ENCODE results near the gene CAPN5. TPM values are rescaled to one million over a fixed set of nuclear protein-coding genes. Genes with fewer than 3 reads are reported as not detected.

CAPN5 gene
- total and polyA plus RNA-seq, 2 of the 8 experiments (the other 6 are each of a cell fraction or from before 2014, with no cell fraction given) = 21.5 to 22.4 TPM

GRCh38 chr11:77120571-77120970, 53.8 kb downstream of the CAPN5 start:
- no peak overlapping the region for H4K91ac ChIP-seq (replicated peaks; ENCODE audit: insufficient read length, low read length)
- no peak for FAIRE-seq
- no peak overlapping the region for H2BK20ac ChIP-seq (ENCODE audit: low read length)
- no peak overlapping the region for H2BK12ac ChIP-seq (ENCODE audit: low read depth, low read length)
- no peak overlapping the region for H3K4me3 ChIP-seq (ENCODE audit: extremely low read depth in 1 of 4, insufficient read depth in 2 of 4, low read depth in 3 of 4, low read length in 4 of 4)
- H3K27me3 ChIP-seq (replicated peaks in 1 of 4; ENCODE audit: control insufficient read depth in 3 of 4, extremely low read depth in 1 of 4, insufficient read depth in 3 of 4, low read length in 3 of 4) = no peaks in the 10 kb centered on the region
- ChIA-PET CTCF (ENCODE audit: partially characterized antibody) (interaction anchor here (0.7 to 13.9 kb wide), 6 partner anchors 5 to 68 kb away, joined by 3 to 170 read pairs (median 98); partner anchors contain the start of genes MYO7A and OMP), POLR2A (ENCODE audit: partially characterized antibody) (no interaction called here)
- no peak overlapping the region for H2AK5ac ChIP-seq (ENCODE audit: low read depth, low read length)
- no peak overlapping the region for H2BK15ac ChIP-seq (ENCODE audit: low read length)
- H2BK5ac ChIP-seq (ENCODE audit: low read depth, low read length) = no peak overlapping the region
- DNase-seq (ENCODE audit: low read depth in 1 of 2, low spot score in 2 of 2) = no peak
- no peaks in the 10 kb centered on the region for H3K79me1 ChIP-seq (ENCODE audit: low read depth, low read length)
- no peak overlapping the region for H3K27ac ChIP-seq (ENCODE audit: low read depth, low read length)
- no peak overlapping the region for H3K23ac ChIP-seq (ENCODE audit: insufficient read length)
- H4K8ac ChIP-seq (ENCODE audit: extremely low read depth, insufficient read depth, low read length) = no peak overlapping the region
- no peaks in the 10 kb centered on the region for H3K79me2 ChIP-seq (ENCODE audit: control insufficient read depth in 1 of 2, insufficient read depth in 2 of 2, low read length in 2 of 2)
- no peak overlapping the region for H4K5ac ChIP-seq (ENCODE audit: insufficient read length, low read depth, low read length)
- no peaks in the 10 kb centered on the region for H4K20me1 ChIP-seq (replicated peaks in 1 of 2; ENCODE audit: control insufficient read depth in 1 of 2, insufficient read depth in 2 of 2, low read length in 2 of 2)
- no peak overlapping the region for H3K4me2 ChIP-seq (ENCODE audit: insufficient read depth in 1 of 2, low read depth in 2 of 2, low read length in 2 of 2)
- H3K4ac ChIP-seq (replicated peaks; ENCODE audit: insufficient read length, low read depth, low read length) = no peak overlapping the region
- H3K14ac ChIP-seq (ENCODE audit: insufficient read length) = no peak overlapping the region
- H3K36me3 ChIP-seq (ENCODE audit: control insufficient read depth in 2 of 4, insufficient read depth in 4 of 4, low read length in 3 of 4) = no peaks in the 10 kb centered on the region; a peak in 1 of 8 replicates
- H3K23me2 ChIP-seq (ENCODE audit: low read depth, low read length) = no peaks in the 10 kb centered on the region
- no peak overlapping the region for H3K56ac ChIP-seq (replicated peaks; ENCODE audit: insufficient read length, low read depth, low read length)
- H3K18ac ChIP-seq (ENCODE audit: extremely low read depth, low read length) = no peak overlapping the region
- no peak overlapping the region for H3K9ac ChIP-seq (replicated peaks in 1 of 4; ENCODE audit: extremely low read depth in 1 of 4, low read depth in 3 of 4, low read length in 3 of 4)
- no peak overlapping the region for H2AFZ ChIP-seq (ENCODE audit: low read length)
- WGBS, 2 experiments (ENCODE audit: extremely low coverage in 1 of 2, insufficient coverage in 1 of 2, insufficient read length in 1 of 2, insufficient replicate concordance in 2 of 2, low coverage in 1 of 2, low lambda C conversion rate in 2 of 2, missing lambda C conversion rate in 1 of 2) = 92% methylated on average over 19 of the region's 19 CpGs; no CpG with 5 or more reads in 1 of the 2 experiments
- no peak overlapping the region for H2BK120ac ChIP-seq (replicated peaks; ENCODE audit: low read depth, low read length)
- no peaks in the 10 kb centered on the region for H3K4me1 ChIP-seq (replicated peaks in 1 of 4; ENCODE audit: control insufficient read depth in 3 of 4, insufficient read depth in 4 of 4, low read length in 3 of 4)
- no peaks in the 10 kb centered on the region for H3K9me3 ChIP-seq (ENCODE audit: insufficient read depth in 2 of 2, low read depth in 1 of 2, low read length in 1 of 2)
- no peak for TF ChIP-seq TCF12 (IDR thresholded peaks at IDR 0.05; ENCODE audit: low read depth, low read length)
- TF ChIP-seq, protein P1, sequence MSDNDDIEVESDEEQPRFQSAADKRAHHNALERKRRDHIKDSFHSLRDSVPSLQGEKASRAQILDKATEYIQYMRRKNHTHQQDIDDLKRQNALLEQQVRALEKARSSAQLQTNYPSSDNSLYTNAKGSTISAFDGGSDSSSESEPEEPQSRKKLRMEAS (IDR thresholded peaks at IDR 0.05) = no peak
- TF ChIP-seq POLR2A (IDR thresholded peaks at IDR 0.05; ENCODE audit: control extremely low read depth in 1 of 2, low read depth in 2 of 2, low read length in 2 of 2) = no peak
- no peak for TF ChIP-seq JUN (IDR thresholded peaks at IDR 0.05; ENCODE audit: low read depth, low read length)
- TF ChIP-seq SIRT6 (IDR thresholded peaks at IDR 0.05; ENCODE audit: low read length) = no peak
- no peak for TF ChIP-seq ASH2L (IDR thresholded peaks at IDR 0.05; ENCODE audit: low read length)
- no peak for TF ChIP-seq TBP (IDR thresholded peaks at IDR 0.05; ENCODE audit: low read depth, low read length)
- no peak for TF ChIP-seq CHD2 (IDR thresholded peaks at IDR 0.05; ENCODE audit: low read length)
- no peak for TF ChIP-seq RNF2 (IDR thresholded peaks at IDR 0.05; ENCODE audit: borderline replicate concordance, low read depth, low read length, missing control alignments, poor library complexity, severe bottlenecking)
- no peak for TF ChIP-seq POLR2AphosphoS5 (IDR thresholded peaks at IDR 0.05; ENCODE audit: low read depth, low read length)
- TF ChIP-seq SP1 (IDR thresholded peaks at IDR 0.05; ENCODE audit: low read depth, low read length) = no peak
- no peak for TF ChIP-seq ZNF274 (IDR thresholded peaks at IDR 0.05; ENCODE audit: borderline replicate concordance, extremely low read depth, low read length)
- no peak for TF ChIP-seq JUND (IDR thresholded peaks at IDR 0.05; ENCODE audit: low read length)
- TF ChIP-seq BACH1 (IDR thresholded peaks at IDR 0.05; ENCODE audit: low read length) = no peak
- TF ChIP-seq TEAD4 (IDR thresholded peaks at IDR 0.05; ENCODE audit: low read depth, low read length) = no peak
- no peak for TF ChIP-seq CTBP2 (IDR thresholded peaks at IDR 0.05; ENCODE audit: borderline replicate concordance, insufficient read depth, insufficient read length, low read length)
- TF ChIP-seq CBX8 (IDR thresholded peaks at IDR 0.05; ENCODE audit: borderline replicate concordance, low read depth, low read length) = no peak
